Suppressor macrophage treated with lipopolysaccharide for 1 hour (primary cell): ENCODE measurements around the gene GNL2.

Experiments used
- DNase-seq, 3 donors: peaks; one replicate each; pipeline ENCODE4 v3.0.0-alpha.2; 2020 to 2022

The GNL2 gene

GRCh38 chr1:37595440-37596181 is at the start of gene GNL2:
TSS of gene GNL2 (minus strand) at chr1:37595937. CDS start at chr1:37595822, 115 bp downstream.
- DNase-seq, result peak; percentile 99 to 100 (median 100)

- DNase-seq, result no peak
Observed at GRCh38 chr1:37641059-37641458, 45.3 kb upstream of the GNL2 start.

- DNase-seq, result no peak
Observed at GRCh38 chr1:37636435-37636834, 40.7 kb upstream of the GNL2 start.

DNA sequence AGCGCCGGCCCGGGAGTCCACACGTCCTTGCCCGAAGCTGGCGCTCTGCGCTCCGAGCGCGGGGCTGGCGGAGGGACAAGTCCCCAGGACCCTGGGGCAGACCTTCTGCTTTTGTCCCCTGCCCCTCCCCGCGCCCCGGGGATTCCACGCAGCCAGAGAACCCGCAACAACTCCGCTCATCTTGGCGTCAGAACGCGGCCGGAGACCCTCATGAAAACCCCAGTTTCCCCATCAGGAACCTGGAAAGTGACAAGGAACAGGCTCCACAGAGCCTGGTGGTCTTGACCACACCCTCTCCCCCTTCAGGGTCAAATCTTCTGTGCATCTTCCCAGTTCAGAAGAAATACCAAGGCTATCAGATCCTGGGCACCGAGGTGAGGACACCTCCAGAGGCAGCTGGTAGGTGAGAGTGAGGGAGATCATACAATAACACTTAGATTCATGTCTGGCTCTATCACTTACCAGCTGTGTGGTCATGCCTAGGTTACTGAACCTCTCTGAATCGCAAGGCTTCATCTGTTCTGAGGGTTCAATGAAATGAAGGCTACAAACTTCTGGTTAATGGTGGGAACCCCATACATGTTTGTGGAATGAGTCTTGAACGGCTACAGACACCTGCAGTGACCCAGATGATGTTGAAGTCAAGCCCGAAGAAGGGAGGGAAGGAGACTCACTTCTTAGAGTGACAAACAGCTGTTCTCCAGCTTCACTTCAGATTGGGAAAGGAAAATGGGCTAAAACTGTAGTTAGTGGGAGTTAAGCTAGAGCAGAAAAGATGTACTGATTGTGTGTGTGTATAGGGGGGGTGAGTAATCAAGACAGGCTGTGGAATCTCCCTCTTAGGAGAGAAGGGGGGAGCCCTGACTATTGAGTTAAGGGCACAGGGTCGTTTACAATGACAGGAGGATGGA is 39.5 kb upstream of the GNL2 start:
- DNase-seq, result no peak

DNA sequence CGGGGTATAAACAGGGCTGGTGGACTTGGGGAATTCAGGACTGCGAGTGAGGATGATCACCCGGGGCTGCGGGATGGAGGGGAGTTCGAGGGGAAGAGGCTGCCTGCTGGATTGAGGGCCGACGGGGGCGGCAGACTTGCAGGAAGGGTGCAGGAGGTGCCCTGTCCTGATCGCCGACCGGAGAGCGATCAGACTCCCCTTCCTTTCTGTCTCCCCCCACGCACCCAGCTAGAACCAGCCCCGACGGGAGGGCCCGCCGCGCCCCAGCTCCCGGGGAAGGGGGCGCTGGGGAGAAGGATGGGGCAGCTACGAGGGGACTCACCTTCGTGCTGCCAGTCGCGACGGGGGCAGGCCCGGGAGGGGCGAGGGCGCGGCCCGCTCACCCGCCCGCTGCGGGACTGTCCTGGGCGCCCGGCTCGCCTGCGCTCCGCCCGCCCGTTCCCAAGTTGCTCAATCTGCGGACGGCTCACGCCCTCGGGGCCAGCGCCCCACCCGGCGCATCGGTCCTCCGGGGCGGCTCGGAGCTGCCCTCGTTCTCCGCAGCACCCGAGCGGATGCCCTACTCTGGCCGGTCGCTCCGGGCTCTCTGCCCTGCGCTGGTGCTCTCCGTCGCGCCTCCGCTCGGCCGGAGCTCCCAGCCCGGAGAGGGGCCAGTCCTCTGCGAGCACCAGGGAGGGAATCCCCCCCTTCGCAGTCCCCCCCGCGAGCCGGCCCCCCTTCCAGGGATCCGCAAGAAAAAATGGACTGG is 38.7 kb upstream of the GNL2 start, which contains the start of gene RSPO1:
RSPO1 (minus strand) TSS at position 649 of the 748 bp plus-strand sequence. CDS start 5,231 bp downstream, outside the sequence.
- DNase-seq, result peak; percentile 19 to 49 (median 37)

GRCh38 chr1:37633938-37634243 is 38.2 kb upstream of the GNL2 start:
- no peak for DNase-seq

DNA sequence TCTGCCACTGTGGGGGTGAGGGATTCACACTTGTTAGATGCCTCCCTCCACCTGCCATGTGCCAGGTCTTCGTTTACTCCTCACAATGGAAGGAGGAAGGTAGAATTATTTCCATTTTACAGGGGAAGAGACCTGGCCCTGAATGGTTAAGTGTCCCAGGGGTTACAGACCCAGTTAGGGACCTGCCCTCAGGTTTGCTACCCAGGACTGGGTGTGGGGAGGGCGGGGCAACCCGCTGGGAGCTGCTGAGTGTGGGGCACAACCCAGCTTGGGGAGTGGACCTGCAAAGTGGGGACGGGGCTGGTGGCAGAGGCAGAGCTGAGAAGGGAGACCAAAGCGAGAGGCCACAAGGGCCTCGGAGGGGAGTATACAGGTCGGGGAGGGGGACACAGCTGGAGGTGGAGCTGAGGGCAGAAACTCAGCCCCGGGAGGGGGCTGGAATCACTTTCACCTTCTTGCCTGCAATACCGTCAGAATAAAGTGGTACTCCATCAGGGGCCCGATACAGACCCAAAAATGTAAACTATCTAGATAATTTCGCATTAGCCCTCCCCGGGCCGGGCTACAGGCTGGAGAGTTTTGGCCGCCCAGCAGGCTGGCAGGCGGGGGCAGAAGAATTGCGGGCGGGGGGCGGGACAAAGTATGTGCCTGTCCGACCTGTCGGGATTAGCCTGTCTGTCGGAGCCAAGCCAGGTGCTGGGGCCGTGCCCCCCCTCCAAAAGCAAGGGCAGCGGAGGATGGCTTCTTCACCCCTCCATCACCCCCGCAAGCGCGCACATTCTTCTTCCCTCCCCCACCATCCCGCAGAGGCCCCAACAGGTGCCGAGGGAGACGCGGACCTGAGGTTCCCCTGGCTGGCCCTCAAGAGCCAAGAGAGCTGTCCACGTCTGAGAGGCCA is 37.6 kb upstream of the GNL2 start:
- no peak for DNase-seq

GRCh38 chr1:37631036-37631435 is 35.3 kb upstream of the GNL2 start:
- DNase-seq, result no peak

- DNase-seq, result no peak
Observed at GRCh38 chr1:37630426-37631028, 34.8 kb upstream of the GNL2 start.

DNA sequence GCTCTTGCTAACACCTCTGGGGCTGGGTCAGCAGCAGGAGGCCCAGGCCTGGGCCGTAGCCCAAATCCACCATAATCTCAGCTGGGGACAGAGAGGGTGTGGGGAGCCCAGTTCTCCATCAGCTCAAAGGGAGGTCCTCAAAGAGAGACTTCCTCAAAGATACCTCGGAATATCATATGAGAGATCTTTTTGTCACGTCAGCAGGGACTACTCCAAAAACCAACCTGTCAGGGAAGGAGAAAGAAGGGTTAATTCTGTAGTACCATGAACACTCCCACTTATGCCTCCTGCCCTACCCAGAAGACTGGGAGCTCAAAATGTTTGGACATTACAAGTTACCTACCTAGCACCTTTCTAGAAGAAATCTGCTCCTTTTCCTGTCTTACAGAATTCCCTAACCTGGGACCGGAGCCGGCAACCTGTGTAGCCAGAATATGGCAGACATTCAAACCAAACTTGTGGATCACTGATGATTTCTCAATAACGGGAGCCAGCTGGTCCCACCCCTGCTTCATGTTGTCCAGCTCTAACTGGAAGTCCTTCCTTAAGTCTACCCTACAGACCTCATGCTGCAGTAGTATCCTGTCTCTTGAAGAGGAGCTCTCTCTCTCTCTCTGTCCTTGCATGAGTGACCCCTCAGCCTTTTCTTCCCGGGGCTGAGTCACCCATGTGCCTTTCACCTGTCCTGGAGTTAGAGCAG is 34.1 kb upstream of the GNL2 start:
- DNase-seq, result no peak

- no peak for DNase-seq
Observed at GRCh38 chr1:37629008-37629407, 33.3 kb upstream of the GNL2 start.

GRCh38 chr1:37628026-37628556 is 32.4 kb upstream of the GNL2 start:
- no peak for DNase-seq

DNA sequence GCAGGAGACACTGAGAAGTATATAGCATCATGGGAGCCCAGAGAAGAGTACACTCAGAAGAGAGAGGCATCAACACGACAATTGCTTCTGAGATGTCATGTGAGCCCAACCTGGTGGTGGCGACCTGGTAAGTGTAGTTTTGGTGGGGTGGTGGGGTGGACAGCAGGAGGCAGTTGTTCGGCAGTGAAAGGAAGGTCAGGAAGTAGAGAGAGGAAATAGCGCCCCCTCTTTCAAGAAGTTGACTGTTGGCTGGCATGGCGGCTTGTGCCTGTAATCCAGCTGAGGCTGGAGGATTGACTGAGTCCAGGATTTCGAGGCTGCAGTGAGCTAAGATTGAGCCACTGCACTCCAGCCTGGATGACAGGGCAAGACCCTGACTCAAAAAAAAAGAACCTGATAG is 26.4 kb upstream of the GNL2 start:
- DNase-seq, result no peak

- no peak for DNase-seq
Observed at GRCh38 chr1:37621326-37621870, 25.7 kb upstream of the GNL2 start.

- no peak for DNase-seq
Observed at GRCh38 chr1:37620707-37621106, 25.0 kb upstream of the GNL2 start.

DNA sequence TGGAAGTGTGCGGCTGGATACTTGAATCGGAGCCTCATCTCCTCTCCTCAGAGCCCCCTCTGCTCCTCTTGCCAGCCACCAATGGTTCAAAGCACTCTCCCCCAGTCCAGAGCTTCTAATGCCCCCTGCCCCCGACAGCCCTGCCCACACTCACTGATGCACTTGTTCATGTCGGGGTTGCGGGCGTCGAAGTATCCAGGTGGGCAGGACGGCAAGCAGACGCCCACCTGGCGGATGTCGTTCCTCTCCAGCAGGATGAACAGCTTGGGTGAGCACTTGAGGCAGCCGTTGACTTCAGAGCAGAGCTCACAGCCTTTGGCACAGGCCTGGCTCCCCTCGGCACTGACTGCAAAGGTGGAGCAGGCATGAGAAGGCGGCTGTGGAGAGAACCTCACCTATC is 20.6 kb upstream of the GNL2 start:
- DNase-seq, result no peak

GRCh38 chr1:37614105-37614504 is 18.4 kb upstream of the GNL2 start:
- DNase-seq, result no peak

- no peak for DNase-seq
Observed at GRCh38 chr1:37612186-37612585, 16.4 kb upstream of the GNL2 start.

DNA sequence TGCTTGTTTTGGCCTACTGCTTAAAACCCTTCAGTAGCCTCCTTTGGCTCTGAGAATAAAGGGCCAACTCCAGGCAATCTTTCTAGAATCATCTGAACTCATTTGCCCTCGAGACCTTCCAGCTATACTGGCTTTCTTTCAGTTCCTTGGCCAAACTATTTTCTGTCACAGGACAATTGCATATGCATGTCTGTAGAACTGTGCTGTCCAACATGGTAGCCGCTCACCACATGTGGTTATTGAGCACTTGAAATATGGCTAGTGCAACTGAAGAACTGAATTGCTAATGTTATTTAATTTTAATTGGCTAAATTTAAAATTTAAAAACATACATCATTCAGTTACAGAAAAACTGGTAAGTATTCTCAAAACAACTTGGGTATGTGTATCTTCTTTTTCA is 14.3 kb upstream of the GNL2 start:
- DNase-seq, result no peak

DNA sequence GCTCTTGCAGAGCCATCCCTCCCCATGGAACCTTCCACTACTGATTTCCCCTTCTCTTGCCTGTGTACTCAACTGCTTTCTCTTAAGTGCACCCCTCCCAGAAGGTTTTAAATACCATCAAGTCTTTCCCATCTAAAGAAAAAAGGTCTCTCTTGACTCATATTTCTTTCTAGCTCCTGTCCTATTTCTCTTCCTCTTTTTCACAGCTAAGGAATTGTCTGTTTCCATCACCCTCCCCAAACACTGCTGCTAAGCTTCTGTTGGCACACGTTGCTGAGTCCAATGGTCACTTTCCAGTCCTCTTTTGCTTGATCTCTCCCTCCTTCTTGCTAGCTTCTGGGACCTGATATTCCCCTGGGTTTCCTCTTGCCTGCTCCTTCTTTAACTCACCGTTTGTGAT is 13.3 kb upstream of the GNL2 start:
- no peak for DNase-seq
